T-helper 2 cell (primary cell): Measurements from ENCODE around the gene CXCR5.
"Not testable (repeated sequence)": the region's sequence is repeated elsewhere in the genome, so short reads cannot be mapped to it uniquely, and the experiment has no call there.

Experiments
- DNase-seq, 5 experiments: peaks; one replicate each; pipeline versions ENCODE4 v3.0.0 to v3.0.0-alpha.2; 2012 to 2022
- total RNA-seq, 2 donors: gene quantifications; one replicate each; lab custom pipeline; 2026; lab: John Stamatoyannopoulos, UW

Gene CXCR5, protein sequence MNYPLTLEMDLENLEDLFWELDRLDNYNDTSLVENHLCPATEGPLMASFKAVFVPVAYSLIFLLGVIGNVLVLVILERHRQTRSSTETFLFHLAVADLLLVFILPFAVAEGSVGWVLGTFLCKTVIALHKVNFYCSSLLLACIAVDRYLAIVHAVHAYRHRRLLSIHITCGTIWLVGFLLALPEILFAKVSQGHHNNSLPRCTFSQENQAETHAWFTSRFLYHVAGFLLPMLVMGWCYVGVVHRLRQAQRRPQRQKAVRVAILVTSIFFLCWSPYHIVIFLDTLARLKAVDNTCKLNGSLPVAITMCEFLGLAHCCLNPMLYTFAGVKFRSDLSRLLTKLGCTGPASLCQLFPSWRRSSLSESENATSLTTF
- 14.9 to 21.2 reads per million in 2 donors for total RNA-seq

DNA sequence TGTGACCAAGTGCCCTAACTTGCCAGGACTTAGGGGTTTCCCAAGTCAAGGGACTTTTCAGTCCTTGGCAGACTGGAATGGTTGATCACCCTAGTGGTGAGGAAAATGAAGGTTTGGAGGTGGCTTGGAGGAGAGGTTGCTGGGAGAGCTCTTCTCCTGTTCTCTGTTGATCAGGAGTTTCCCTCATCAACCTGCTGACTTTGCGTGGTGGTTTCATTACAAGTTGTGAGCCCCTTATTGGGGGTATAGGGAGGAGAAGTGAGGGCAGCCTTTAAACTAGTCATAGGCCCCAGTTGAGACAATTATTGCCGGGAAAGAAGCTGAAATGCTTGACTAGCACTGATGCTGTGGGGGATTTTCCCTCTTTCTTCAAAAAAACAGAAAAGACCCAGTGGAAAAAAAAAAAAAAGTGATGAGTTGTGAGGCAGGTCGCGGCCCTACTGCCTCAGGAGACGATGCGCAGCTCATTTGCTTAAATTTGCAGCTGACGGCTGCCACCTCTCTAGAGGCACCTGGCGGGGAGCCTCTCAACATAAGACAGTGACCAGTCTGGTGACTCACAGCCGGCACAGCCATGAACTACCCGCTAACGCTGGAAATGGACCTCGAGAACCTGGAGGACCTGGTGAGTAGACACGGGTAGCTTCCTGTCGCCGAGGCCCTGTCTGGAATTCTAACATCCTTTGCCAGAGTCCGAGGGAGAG is at the start of gene CXCR5:
Gene CXCR5 (plus strand): TSS at position 525 of the 704 bp plus-strand sequence. CDS start 50 bp downstream, at position 575.
- no peak for DNase-seq

GRCh38 chr11:118834427-118835028 is 49.2 kb upstream of the CXCR5 start:
- DNase-seq = peak in 1 of 5 experiments; percentile 22

DNA sequence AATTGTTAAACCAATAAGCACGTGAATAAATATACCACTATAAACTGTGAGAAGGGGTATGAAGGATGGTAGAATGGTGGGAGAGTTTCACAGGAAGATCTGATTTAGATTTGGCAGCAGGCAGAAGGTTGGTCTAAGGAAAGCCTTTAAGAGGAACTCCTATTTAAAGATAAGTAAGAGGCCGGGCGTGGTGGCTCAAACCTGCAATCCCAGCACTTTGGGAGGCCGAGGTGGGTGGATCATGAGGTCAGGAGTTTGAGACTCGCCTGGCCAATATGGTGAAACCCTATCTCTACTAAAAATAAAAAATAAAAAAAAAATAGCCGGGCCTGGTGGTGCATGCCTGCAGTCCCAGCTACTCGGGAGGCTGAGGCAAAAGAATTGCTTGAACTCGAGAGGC is 45.8 kb upstream of the CXCR5 start:
- no peak for DNase-seq

DNA sequence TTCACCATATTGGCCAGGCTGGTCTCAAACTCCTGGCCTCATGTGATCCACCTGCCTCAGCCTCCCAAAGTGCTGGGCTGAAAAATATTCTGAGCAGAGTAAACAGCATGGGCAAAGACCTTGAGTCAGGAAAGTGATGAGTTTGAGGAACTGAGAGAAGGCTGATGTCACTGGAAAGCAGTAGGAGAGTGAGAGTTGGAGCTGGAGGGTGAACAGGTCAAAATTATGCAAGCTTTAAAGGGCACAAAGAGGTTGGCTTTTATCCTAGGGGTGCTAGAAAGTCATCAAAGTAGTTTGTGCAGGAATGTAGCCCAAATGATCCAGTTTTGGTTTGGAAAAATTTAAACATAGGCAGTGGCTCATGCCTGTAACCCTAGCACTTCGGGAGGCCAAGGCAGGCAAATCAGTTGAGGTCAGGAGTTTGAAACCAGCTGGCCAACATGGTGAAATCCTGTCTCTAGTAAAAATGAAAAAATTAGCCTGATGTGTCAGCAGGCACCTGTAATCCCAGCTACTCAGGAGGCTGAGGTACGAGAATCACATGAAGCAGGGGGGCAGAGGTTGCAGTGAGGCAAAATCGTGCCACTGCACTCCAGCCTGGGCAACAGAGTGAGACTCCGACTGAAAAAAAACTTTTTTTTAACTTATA is 44.7 kb upstream of the CXCR5 start:
- DNase-seq = no peak

GRCh38 chr11:118841469-118842242 is 42.0 kb upstream of the CXCR5 start:
- peak in 3 of 5 experiments; percentile 26 to 62 (median 54) for DNase-seq

DNA sequence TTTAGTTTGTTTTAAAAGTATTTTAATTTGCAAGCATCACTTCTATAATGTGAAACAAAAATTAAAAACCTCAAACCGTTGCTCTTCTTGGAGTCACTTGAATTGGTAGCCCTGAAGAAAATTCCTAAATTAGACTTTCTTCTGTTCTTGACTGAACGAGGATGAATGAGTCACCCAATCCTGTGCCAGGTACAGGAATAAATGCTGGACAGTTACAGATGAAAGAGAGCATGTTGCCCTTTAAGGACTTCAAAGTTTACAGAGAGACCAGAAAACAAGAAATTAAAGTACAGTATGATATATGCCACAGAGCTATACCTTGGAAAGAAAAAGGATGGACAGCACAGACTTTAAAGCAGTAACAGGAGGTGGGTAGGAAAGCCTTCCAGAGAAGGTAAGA is 41.3 kb upstream of the CXCR5 start:
- DNase-seq = no peak

GRCh38 chr11:118842843-118843242 is 40.8 kb upstream of the CXCR5 start:
- DNase-seq = not testable (repeated sequence)

DNA sequence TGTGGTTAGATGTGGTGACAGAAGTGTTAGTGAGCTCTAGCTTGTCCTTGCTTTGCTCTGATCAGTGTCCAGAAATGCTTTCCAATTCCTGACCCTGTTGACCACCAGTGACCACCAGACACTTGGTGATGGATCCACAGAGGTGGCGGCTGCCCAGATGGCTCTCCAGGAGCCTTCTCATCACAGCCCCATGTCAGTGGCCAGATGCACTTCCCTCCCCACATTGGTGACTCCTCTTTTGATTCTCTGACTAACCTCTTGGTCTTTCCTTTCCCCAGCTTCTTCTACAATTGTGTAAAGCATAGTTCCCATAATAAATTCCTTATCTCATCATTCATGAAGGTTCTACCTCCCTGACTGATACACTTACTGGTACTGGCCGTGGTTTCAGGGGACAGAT is 40.1 kb upstream of the CXCR5 start:
- no peak for DNase-seq

DNA sequence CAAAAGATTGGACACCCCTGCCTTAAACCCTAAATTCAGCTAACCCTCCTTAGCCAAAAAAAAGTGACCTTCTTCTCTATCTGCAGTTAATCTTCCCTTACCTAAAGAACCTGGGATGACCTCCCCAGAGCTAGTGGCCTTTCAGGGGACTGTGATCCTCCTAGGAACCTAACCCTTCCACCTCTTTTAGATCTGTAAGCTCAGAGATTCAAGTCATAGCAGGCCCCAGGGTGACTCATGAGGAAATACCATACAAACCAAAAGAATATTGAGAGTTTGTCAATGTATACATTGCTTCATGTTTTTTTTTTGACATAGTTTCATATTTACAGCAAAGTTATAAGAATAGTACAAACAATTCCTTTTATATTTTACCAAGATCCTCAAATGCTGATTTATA is 38.3 kb upstream of the CXCR5 start:
- peak in 1 of 5 experiments; percentile 50 for DNase-seq

GRCh38 chr11:118846181-118846935 is 37.3 kb upstream of the CXCR5 start:
- no peak for DNase-seq

DNA sequence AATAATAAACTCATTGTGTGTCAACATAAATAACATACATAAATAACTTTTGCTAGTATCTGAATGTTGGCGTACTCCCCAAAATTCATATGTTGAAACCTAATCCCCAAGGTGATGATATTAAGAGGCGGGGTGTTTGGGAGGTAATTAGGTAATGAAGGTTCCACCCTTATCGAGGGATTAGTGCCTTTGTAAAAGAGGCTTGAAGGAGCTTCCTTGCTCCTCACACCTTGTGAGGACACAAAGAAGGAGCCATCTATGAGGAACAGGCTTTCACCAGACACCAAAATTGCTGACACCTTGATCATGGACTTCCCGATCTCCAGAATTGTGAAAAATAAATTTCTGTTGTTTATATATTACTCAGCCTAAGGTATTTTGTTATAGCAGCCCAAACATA is 33.9 kb upstream of the CXCR5 start:
- DNase-seq = no peak

- DNase-seq = no peak
These were observed 31.7 kb upstream of the CXCR5 start for GRCh38 chr11:118851970-118852369.

- DNase-seq = no peak
These were observed 30.0 kb upstream of the CXCR5 start for GRCh38 chr11:118853678-118854077.

DNA sequence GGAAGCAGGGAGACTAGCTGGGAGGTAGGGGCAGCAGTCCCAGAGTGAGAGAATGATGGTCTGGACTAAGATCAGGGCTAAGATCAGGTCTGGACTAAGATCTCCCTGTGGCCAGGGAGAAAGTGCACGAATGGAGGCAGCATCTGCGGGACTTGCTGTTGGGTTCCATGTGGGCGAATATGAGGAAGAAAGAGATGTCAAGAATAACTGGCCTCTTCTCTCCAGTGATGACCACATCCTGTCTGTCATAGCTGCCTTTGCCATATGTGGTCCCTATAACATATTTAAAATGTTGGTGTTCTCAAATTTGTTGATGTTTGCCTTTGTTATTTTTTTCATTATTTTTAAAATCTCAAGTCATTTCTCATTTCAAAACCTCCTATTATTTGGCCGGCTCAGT is 27.4 kb upstream of the CXCR5 start:
- no peak for DNase-seq

DNA sequence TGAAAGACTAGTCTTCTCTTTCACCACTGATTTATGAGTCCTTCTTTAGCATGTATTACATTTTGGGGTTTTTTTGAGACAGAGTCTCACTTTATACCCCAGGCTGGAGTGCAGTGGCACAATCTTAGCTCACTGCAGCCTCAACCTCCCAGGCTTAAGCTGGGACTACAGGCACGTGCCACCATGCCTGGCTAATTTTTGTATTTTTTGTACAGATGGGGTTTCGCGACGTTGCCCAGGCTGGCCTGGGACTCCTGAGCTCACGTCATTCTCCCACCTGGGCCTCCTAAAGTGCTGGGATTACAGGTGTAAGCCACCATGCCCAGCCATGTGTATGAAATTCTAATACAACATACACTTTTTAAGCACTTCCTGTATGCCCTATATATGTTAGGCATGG is 26.3 kb upstream of the CXCR5 start:
- DNase-seq = no peak

- DNase-seq = no peak
These were observed 23.7 kb upstream of the CXCR5 start for GRCh38 chr11:118859973-118860372.

DNA sequence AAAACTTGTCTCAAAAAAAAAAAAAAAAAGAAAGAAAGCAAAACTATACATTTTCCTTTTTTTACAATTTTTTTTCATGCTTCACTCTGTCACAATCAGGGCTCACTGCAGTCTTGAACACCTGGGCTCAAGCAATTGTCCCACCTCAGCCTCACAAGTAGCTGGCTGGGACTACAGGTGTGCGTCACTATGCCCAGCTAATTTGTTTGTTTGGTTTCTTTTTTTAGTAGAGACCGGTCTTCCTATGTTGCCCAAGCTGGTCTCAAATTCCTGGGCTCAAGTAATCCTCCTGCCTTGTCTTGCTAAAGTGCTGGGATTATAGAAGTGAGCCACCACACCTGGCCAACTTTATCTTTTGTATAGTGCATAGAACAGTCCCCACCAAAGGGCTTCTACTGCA is 15.0 kb upstream of the CXCR5 start:
- no peak for DNase-seq

DNA sequence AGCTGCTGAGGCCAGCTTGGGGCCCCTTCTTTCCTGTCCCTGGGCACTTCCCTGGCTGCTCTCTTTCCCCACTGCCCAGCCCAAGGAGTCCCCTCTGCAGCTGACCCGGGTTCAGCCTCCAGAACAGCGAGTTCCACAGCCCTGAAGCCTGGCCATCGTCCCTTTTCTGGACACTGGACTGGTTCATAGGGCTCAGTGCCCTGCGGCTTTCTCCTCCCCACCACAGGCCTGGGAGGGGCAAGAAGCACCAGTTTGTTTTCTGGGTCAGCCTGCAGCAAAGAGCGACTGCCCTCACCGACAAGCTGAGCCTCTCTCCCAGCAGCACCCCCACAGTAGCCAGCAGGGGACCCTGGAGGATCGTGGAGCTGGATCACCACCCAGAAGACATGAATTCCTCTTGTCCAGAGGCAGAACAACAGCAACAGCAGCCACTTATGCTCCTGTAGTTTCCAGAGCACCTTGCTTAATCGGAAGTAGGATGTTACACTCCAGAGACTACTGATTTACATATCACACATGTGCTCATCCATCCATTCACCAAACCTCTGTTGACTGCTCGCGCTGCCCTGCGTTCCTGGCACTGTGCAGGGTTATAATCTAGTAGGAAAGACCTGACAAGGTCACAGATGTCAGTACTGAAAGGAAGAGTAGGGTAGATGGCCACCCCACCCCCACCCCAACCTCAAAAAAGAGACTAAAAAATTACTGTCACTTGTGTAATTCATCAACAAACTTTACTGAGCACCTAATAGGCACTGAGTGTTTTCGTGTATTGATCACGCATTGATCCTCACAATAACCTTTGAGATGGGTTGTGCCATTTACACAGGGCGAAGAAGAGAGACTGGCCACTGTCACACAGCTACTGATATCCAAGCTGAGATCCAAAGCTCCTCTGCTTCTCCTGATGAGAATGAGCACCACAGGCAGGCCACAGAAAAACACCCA is 13.0 kb upstream of the CXCR5 start:
- peak in 1 of 5 experiments; percentile 77 for DNase-seq

- DNase-seq = peak; percentile 35 to 96 (median 52)
These were observed 11.3 kb upstream of the CXCR5 start for GRCh38 chr11:118872403-118872821.

DNA sequence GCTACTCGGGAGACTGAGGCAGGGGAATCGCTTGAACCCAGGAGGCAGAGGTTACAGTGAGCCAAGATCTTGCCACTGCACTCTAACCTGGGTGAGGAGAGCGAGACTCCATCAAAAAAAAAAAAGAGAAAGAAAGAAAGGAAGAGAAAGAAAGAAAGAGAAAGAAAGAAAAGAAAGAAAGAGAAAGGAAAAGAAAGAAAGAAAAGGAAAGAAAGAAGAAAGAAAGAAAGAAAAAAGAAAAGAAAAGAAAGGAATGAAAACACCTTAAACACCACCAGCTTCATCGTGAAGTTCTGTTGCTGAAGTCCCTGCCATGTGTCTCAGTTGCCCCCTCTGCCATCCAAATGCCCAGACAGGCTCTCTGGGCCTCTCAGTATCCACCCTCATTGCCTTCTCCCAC is 9.9 kb upstream of the CXCR5 start:
- DNase-seq = no peak
